ENCODE data around the gene KERA.

- TF ChIP-seq CTCF (conservative IDR thresholded peaks at IDR 0.05 in 1 of 2, IDR thresholded peaks at IDR 0.05 in 1 of 2; ENCODE audit: extremely low read depth in 1 of 2, insufficient read depth in 1 of 2, low read depth in 1 of 2, low read length in 2 of 2) (no peak), EZH2 (IDR thresholded peaks at IDR 0.05; ENCODE audit: borderline replicate concordance, low read length) (no peak)
These were observed 6.8 kb upstream of the KERA start for GRCh38 chr12:91064640-91065039.
